GM23338 (cell line): Measurements from ENCODE around the gene METTL22. TPM values are rescaled to one million over a fixed set of nuclear protein-coding genes. Genes with fewer than 3 reads are reported as not detected.

Experiments
- ATAC-seq: fragments of 200-7000 bp; cut with Tn5 transposase; 3 replicates; pipeline ENCODE4 v1.9.1; 2020
- DNase-seq: peaks from one replicate; pipeline ENCODE4 v3.0.0-alpha.2; 2015; ENCODE audit warnings: low spot score
- H2AFZ ChIP-seq: fragments of 200-600 bp; sonication (generic); 2 replicates; pipeline ENCODE4 v1.8.0; 2016; ENCODE audit warnings: antibody characterized with exemption, mild to moderate bottlenecking, moderate library complexity
- H3F3A ChIP-seq: fragments of 200-600 bp; sonication (generic); replicated peaks from 2 replicates; pipeline ENCODE4 v1.8.0; 2017; ENCODE audit warnings: antibody characterized with exemption, mixed run types, low read depth
- H3K27ac ChIP-seq: fragments of 200-600 bp; sonication (generic); 2 replicates; pipeline ENCODE4 v1.6.1; 2016; ENCODE audit warnings: low read depth
- H3K27me3 ChIP-seq: fragments of 200-600 bp; sonication (generic); 2 replicates; pipeline ENCODE4 v1.8.0; 2016; ENCODE audit warnings: mild to moderate bottlenecking, mixed run types, moderate library complexity; ENCODE audit not compliant: insufficient read depth
- H3K36me3 ChIP-seq: fragments of 200-600 bp; sonication (generic); 2 replicates; pipeline ENCODE4 v1.8.0; 2016; ENCODE audit warnings: mild to moderate bottlenecking; ENCODE audit not compliant: insufficient read depth
- H3K4me1 ChIP-seq: fragments of 200-600 bp; sonication (generic); 2 replicates; pipeline ENCODE4 v1.8.0; 2016; ENCODE audit warnings: mild to moderate bottlenecking, moderate library complexity; ENCODE audit not compliant: insufficient read depth
- H3K4me2 ChIP-seq: fragments of 200-600 bp; sonication (generic); 2 replicates; pipeline ENCODE4 v1.7.1; 2017; ENCODE audit warnings: mixed run types
- H3K4me3 ChIP-seq: fragments of 200-600 bp; sonication (generic); 2 replicates; pipeline ENCODE4 v1.6.1; 2016; ENCODE audit warnings: mixed run types
- H3K79me2 ChIP-seq: fragments of 200-600 bp; sonication (generic); replicated peaks from 2 replicates; pipeline ENCODE4 v1.8.0; 2017; ENCODE audit warnings: mild to moderate bottlenecking; ENCODE audit not compliant: insufficient read depth
- H3K9me2 ChIP-seq: fragments of 200-600 bp; sonication (generic); 2 replicates; pipeline ENCODE4 v1.8.0; 2017; ENCODE audit not compliant: insufficient read depth
- H4K20me1 ChIP-seq: fragments of 200-600 bp; sonication (generic); replicated peaks from 2 replicates; pipeline ENCODE4 v1.8.0; 2017; ENCODE audit warnings: mild to moderate bottlenecking; ENCODE audit not compliant: insufficient read depth
- H3K27ac Mint-ChIP-seq: 2 replicates; pipeline ENCODE4 v1.8.0; 2020; ENCODE audit warnings: inconsistent platforms, mild to moderate bottlenecking, moderate library complexity, mixed read lengths
- H3K27me3 Mint-ChIP-seq: 3 replicates; pipeline ENCODE4 v1.8.0; 2022; ENCODE audit warnings: low read depth, mild to moderate bottlenecking, moderate library complexity, mixed read lengths, inconsistent platforms; ENCODE audit not compliant: insufficient read depth, poor library complexity
- H3K36me3 Mint-ChIP-seq: 3 replicates; pipeline ENCODE4 v1.8.0; 2021; ENCODE audit warnings: low read depth, mild to moderate bottlenecking, inconsistent platforms, moderate library complexity, mixed read lengths
- H3K4me1 Mint-ChIP-seq: 3 replicates; pipeline ENCODE4 v1.8.0; 2020; ENCODE audit warnings: mild to moderate bottlenecking, inconsistent platforms, mixed read lengths
- H3K4me3 Mint-ChIP-seq: 3 replicates; pipeline ENCODE4 v1.8.0; 2021; ENCODE audit warnings: moderate library complexity, mild to moderate bottlenecking, inconsistent platforms, mixed read lengths
- H3K9me3 Mint-ChIP-seq: 3 replicates; pipeline ENCODE4 v1.8.0; 2020; ENCODE audit warnings: moderate library complexity, mild to moderate bottlenecking, inconsistent platforms, mixed read lengths
- STAT1 ChIP-seq: IDR thresholded peaks from one replicate; pipeline ENCODE4 v1.6.1; 2016; ENCODE audit warnings: antibody characterized with exemption; ENCODE audit not compliant: unreplicated experiment
- ZNF331 ChIP-seq: fragments of 250-450 bp; sonication (Bioruptor Pico); IDR thresholded peaks from 2 replicates; pipeline ENCODE4 v1.5.0; 2020; ENCODE audit warnings: low read depth, mild to moderate bottlenecking, moderate library complexity
- polyA plus RNA-seq: library from polyadenylated mRNA; unstranded; fragments of >200 nt; fragmentation: Nextera tagmentation; extraction: Ambion mirVana; gene quantifications from 2 replicates; pipeline ENCODE4 v1.2.1, GENCODE V29; 2016
- total RNA-seq: library from RNA; depleted of rRNA; stranded (reverse); fragments of >200 nt; shearing (Covaris generic); gene quantifications from 2 replicates; pipeline ENCODE4 v1.2.3, GENCODE V29; 2014
- TF ChIP-seq, protein P1 (sequence below): fragments of 250-450 bp; sonication (Bioruptor Pico); IDR thresholded peaks from 2 replicates; pipeline ENCODE4 v1.5.0; 2020; ENCODE audit warnings: mild to moderate bottlenecking, moderate library complexity
- TF ChIP-seq, protein P2 (sequence below): IDR thresholded peaks from one replicate; pipeline ENCODE4 v1.6.1; 2018; ENCODE audit warnings: antibody characterized with exemption; ENCODE audit not compliant: unreplicated experiment

METTL22 gene
- total and polyA plus RNA-seq, 2 experiments from 2014 or later = 51.4 to 51.8 TPM

- Histone ChIP-seq H3K4me3 (no peak overlapping the region), H3K4me2 (no peak overlapping the region), H2AFZ (no peak overlapping the region), H3K36me3 (no peaks in the 10 kb centered on the region), H3F3A (no peaks in the 10 kb centered on the region), H3K79me2 (no peaks in the 10 kb centered on the region), H3K4me1 (peaks cover 14% of the 10 kb centered on the region), H3K27ac (no peak overlapping the region), H3K27me3 (peaks cover 6% of the 10 kb centered on the region; the same call in 1 of the 2 replicates), H4K20me1 (no peaks in the 10 kb centered on the region; the same call in 1 of the 2 replicates), H3K9me2 (no peaks in the 10 kb centered on the region)
- no peak overlapping the region for H3K4me3 Mint-ChIP-seq
- H3K36me3 Mint-ChIP-seq = no peaks in the 10 kb centered on the region
- no peak overlapping the region for H3K27ac Mint-ChIP-seq
- peaks cover 18% of the 10 kb centered on the region; the same call in 2 of the 3 replicates for H3K4me1 Mint-ChIP-seq
- no peaks in the 10 kb centered on the region for H3K9me3 Mint-ChIP-seq
- ATAC-seq = no peak
- H3K27me3 Mint-ChIP-seq = peaks cover 19% of the 10 kb centered on the region
- DNase-seq = no peak
- no peak for TF ChIP-seq STAT1
- TF ChIP-seq, protein P1, sequence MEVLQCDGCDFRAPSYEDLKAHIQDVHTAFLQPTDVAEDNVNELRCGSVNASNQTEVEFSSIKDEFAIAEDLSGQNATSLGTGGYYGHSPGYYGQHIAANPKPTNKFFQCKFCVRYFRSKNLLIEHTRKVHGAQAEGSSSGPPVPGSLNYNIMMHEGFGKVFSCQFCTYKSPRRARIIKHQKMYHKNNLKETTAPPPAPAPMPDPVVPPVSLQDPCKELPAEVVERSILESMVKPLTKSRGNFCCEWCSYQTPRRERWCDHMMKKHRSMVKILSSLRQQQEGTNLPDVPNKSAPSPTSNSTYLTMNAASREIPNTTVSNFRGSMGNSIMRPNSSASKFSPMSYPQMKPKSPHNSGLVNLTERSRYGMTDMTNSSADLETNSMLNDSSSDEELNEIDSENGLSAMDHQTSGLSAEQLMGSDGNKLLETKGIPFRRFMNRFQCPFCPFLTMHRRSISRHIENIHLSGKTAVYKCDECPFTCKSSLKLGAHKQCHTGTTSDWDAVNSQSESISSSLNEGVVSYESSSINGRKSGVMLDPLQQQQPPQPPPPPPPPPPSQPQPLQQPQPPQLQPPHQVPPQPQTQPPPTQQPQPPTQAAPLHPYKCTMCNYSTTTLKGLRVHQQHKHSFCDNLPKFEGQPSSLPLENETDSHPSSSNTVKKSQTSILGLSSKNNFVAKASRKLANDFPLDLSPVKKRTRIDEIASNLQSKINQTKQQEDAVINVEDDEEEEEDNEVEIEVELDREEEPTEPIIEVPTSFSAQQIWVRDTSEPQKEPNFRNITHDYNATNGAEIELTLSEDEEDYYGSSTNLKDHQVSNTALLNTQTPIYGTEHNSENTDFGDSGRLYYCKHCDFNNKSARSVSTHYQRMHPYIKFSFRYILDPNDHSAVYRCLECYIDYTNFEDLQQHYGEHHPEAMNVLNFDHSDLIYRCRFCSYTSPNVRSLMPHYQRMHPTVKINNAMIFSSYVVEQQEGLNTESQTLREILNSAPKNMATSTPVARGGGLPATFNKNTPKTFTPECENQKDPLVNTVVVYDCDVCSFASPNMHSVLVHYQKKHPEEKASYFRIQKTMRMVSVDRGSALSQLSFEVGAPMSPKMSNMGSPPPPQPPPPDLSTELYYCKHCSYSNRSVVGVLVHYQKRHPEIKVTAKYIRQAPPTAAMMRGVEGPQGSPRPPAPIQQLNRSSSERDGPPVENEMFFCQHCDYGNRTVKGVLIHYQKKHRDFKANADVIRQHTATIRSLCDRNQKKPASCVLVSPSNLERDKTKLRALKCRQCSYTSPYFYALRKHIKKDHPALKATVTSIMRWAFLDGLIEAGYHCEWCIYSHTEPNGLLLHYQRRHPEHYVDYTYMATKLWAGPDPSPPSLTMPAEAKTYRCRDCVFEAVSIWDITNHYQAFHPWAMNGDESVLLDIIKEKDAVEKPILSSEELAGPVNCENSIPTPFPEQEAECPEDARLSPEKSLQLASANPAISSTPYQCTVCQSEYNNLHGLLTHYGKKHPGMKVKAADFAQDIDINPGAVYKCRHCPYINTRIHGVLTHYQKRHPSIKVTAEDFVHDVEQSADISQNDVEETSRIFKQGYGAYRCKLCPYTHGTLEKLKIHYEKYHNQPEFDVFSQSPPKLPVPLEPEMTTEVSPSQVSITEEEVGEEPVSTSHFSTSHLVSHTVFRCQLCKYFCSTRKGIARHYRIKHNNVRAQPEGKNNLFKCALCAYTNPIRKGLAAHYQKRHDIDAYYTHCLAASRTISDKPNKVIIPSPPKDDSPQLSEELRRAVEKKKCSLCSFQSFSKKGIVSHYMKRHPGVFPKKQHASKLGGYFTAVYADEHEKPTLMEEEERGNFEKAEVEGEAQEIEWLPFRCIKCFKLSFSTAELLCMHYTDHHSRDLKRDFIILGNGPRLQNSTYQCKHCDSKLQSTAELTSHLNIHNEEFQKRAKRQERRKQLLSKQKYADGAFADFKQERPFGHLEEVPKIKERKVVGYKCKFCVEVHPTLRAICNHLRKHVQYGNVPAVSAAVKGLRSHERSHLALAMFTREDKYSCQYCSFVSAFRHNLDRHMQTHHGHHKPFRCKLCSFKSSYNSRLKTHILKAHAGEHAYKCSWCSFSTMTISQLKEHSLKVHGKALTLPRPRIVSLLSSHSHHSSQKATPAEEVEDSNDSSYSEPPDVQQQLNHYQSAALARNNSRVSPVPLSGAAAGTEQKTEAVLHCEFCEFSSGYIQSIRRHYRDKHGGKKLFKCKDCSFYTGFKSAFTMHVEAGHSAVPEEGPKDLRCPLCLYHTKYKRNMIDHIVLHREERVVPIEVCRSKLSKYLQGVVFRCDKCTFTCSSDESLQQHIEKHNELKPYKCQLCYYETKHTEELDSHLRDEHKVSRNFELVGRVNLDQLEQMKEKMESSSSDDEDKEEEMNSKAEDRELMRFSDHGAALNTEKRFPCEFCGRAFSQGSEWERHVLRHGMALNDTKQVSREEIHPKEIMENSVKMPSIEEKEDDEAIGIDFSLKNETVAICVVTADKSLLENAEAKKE (CRISPR knock-in tag) = no peak
- TF ChIP-seq, protein P2, sequence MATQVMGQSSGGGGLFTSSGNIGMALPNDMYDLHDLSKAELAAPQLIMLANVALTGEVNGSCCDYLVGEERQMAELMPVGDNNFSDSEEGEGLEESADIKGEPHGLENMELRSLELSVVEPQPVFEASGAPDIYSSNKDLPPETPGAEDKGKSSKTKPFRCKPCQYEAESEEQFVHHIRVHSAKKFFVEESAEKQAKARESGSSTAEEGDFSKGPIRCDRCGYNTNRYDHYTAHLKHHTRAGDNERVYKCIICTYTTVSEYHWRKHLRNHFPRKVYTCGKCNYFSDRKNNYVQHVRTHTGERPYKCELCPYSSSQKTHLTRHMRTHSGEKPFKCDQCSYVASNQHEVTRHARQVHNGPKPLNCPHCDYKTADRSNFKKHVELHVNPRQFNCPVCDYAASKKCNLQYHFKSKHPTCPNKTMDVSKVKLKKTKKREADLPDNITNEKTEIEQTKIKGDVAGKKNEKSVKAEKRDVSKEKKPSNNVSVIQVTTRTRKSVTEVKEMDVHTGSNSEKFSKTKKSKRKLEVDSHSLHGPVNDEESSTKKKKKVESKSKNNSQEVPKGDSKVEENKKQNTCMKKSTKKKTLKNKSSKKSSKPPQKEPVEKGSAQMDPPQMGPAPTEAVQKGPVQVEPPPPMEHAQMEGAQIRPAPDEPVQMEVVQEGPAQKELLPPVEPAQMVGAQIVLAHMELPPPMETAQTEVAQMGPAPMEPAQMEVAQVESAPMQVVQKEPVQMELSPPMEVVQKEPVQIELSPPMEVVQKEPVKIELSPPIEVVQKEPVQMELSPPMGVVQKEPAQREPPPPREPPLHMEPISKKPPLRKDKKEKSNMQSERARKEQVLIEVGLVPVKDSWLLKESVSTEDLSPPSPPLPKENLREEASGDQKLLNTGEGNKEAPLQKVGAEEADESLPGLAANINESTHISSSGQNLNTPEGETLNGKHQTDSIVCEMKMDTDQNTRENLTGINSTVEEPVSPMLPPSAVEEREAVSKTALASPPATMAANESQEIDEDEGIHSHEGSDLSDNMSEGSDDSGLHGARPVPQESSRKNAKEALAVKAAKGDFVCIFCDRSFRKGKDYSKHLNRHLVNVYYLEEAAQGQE = no peak
- no peak for TF ChIP-seq ZNF331 (CRISPR knock-in tag)
Observed at GRCh38 chr16:8669481-8669880, 48.0 kb downstream of the METTL22 start.
